ENCODE measurements around the gene CHSY3.

The CHSY3 gene

DNA sequence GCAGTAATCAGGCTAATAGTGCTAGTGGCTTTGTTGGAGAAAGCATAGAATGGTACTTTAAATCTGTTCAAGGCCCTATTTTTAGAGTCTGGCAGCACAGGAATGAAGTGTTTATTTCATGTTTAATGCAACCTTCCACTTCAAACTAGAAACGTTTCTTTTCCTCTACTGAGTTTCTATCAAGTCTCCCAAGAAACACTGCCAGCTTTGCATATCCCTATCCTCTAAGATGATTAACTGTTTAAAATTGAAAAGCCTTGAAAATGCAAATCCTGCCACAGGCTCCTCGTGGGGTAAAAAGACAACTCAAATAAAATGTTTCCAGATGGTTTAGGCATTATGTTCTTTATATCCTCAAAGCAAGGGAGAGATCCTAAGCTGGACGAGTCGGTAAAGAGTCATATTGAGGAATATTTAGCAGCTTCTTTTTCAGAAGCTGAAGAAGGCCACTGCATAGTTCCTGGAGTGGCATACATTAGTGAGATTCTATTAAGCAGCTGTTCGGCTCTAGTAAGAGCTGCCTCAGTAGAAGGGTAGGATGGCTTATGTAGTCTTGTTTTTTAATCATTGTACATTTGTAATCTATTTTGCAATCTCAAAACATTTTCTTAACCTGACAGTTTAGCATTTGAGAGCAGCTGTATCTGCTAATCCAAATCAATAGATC, 251.2 kb downstream of the CHSY3 start:
- TF ChIP-seq, protein P1, sequence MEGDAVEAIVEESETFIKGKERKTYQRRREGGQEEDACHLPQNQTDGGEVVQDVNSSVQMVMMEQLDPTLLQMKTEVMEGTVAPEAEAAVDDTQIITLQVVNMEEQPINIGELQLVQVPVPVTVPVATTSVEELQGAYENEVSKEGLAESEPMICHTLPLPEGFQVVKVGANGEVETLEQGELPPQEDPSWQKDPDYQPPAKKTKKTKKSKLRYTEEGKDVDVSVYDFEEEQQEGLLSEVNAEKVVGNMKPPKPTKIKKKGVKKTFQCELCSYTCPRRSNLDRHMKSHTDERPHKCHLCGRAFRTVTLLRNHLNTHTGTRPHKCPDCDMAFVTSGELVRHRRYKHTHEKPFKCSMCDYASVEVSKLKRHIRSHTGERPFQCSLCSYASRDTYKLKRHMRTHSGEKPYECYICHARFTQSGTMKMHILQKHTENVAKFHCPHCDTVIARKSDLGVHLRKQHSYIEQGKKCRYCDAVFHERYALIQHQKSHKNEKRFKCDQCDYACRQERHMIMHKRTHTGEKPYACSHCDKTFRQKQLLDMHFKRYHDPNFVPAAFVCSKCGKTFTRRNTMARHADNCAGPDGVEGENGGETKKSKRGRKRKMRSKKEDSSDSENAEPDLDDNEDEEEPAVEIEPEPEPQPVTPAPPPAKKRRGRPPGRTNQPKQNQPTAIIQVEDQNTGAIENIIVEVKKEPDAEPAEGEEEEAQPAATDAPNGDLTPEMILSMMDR (conservative IDR thresholded peaks at IDR 0.05; ENCODE audit: low read length) = no peak
- H3K4me3 ChIP-seq (ENCODE audit: low read length) = no peak overlapping the region
- DNase-seq (ENCODE audit: low read depth) = peak; percentile 4

- H3K4me3 ChIP-seq (ENCODE audit: low read length) = no peak overlapping the region
- no peak for DNase-seq (ENCODE audit: low read depth)
- TF ChIP-seq, protein P1 (conservative IDR thresholded peaks at IDR 0.05; ENCODE audit: low read length) = no peak
Observed at GRCh38 chr5:130158036-130158435, 253.8 kb downstream of the CHSY3 start.

GRCh38 chr5:130159968-130160367, 255.7 kb downstream of the CHSY3 start:
- TF ChIP-seq, protein P1 (conservative IDR thresholded peaks at IDR 0.05; ENCODE audit: low read length) = no peak

DNA sequence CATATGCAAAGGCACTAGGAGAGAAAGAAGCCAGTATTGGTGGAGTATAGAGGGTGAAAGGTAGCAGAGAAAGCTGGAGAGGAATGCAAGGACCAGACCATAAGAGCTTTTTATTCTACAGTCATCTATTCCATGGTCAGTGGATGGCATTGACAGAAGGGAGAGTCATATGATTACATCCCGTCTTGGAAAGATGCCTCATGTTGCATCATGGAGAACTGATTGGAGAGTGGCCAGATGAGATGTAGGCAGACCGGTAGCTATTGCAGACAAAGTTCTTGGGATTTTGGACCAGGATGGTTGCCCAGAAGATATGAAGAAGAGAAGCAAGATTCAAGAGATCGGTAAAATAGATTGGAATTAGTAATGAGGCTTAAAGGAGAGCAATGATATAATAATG, 260.7 kb downstream of the CHSY3 start:
- DNase-seq (ENCODE audit: low read depth) = no peak
- H3K4me3 ChIP-seq (ENCODE audit: low read length) = no peak overlapping the region
- TF ChIP-seq, protein P1 (conservative IDR thresholded peaks at IDR 0.05; ENCODE audit: low read length) = no peak

More at GRCh38 chr5:130159968-130160367, 255.7 kb downstream of the CHSY3 start:
- no peak overlapping the region for H3K4me3 ChIP-seq (ENCODE audit: low read length)
- no peak for DNase-seq (ENCODE audit: low read depth)

DNA sequence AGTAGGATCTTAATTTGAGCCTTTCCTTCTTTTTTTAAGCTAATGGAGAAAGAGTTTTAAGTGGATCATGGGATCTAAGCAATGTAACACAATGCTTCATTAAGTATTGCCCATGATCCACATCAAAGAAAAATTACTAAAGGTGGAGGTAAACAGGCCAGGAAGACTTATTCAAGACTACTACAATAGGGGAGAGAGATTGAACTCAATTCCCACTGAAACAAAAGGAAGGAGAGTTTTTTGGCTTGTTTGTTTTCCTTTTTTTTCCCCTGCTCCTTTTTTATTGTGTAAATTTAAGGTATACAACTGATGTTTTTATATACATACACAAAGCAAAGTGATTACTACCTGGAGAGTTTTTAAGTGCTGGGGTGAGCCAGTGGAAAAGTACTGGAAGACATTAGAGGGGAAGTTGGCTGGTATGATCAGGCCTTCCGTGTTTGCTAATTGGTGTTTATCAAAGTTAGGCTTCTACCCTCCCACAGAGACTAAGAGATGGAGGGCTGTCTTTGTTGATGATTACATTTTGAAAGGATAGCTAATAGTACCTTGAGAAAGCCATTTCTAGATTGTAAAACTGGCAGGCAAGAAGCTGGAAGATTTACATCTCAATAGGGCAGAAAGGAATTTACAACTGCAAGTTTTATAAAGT, 262.7 kb downstream of the CHSY3 start:
- TF ChIP-seq, protein P1 (conservative IDR thresholded peaks at IDR 0.05; ENCODE audit: low read length) = no peak
- DNase-seq (ENCODE audit: low read depth) = no peak
- H3K4me3 ChIP-seq (ENCODE audit: low read length) = no peak overlapping the region

- TF ChIP-seq, protein P1 (conservative IDR thresholded peaks at IDR 0.05; ENCODE audit: low read length) = no peak
- H3K4me3 ChIP-seq (ENCODE audit: low read length) = no peak overlapping the region
- DNase-seq (ENCODE audit: low read depth) = no peak
Observed at GRCh38 chr5:130168211-130168610, 263.9 kb downstream of the CHSY3 start.

DNA sequence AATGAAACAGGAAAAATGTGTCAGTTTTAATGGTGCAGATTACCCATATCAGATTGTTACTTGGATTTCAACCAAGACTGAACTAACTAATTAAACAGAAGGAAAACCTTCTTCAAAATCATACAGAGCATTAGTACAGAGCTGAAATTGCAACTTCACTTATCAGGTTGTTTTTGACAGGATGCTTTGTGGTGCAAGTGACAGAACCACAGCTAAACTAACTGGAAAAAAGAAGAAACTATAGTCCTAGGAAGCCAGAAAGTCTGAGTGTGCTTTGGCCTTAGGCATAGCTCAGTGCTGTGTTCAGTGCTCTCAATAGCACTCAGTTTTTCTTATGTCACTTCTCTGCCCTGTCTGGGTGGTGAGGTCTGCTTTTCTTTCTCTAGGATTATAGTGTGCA, 267.4 kb downstream of the CHSY3 start:
- no peak for DNase-seq (ENCODE audit: low read depth)
- TF ChIP-seq, protein P1 (conservative IDR thresholded peaks at IDR 0.05; ENCODE audit: low read length) = no peak
- no peak overlapping the region for H3K4me3 ChIP-seq (ENCODE audit: low read length)
